Fibroblast of lung (primary cell): ENCODE data around the gene CADPS. TPM values are rescaled to one million over a fixed set of nuclear protein-coding genes. Genes with fewer than 3 reads are reported as not detected.

ENCODE experiments used
- DNase-seq, 2 donors: peaks; one replicate each; pipeline versions ENCODE4 v3.0.0 to v3.0.0-alpha.2; 2010; ENCODE audit warnings: low read depth in 2 of 2
- H2AFZ ChIP-seq: 2 replicates; pipeline ENCODE4 v1.5.1; 2012; ENCODE audit warnings: low read length, control low read depth, inconsistent platforms
- H3K27ac ChIP-seq: 2 replicates; pipeline ENCODE4 v1.5.1; 2011; ENCODE audit warnings: low read length, control low read depth; ENCODE audit not compliant: insufficient read depth
- H3K27me3 ChIP-seq: 2 replicates; pipeline ENCODE4 v1.5.1; 2011; ENCODE audit warnings: mild to moderate bottlenecking, low read length; ENCODE audit not compliant: control insufficient read depth, insufficient read depth
- H3K36me3 ChIP-seq: 2 replicates; pipeline ENCODE4 v1.5.1; 2011; ENCODE audit warnings: low read length; ENCODE audit not compliant: control insufficient read depth, insufficient read depth
- H3K4me1 ChIP-seq: 2 replicates; pipeline ENCODE4 v1.5.1; 2011; ENCODE audit warnings: low read length; ENCODE audit not compliant: control insufficient read depth, insufficient read depth; ENCODE audit errors: extremely low read depth
- H3K4me2 ChIP-seq: 2 replicates; pipeline ENCODE4 v1.5.1; 2011; ENCODE audit warnings: low read length, control low read depth; ENCODE audit not compliant: insufficient read depth; ENCODE audit errors: extremely low read depth
- H3K4me3 ChIP-seq, 4 experiments: fragments of 200-600 bp in 1 of 4; sonication (generic) in 1 of 4; replicated peaks in 1 of 4; 2 replicates each; pipeline ENCODE4 v1.5.1; 2011 to 2016; ENCODE audit warnings: low read length in 4 of 4, low read depth in 3 of 4, mild to moderate bottlenecking in 3 of 4, control low read depth in 2 of 4, inconsistent platforms in 1 of 4, mixed read lengths in 1 of 4; ENCODE audit not compliant: insufficient read depth in 1 of 4; ENCODE audit errors: control extremely low read depth in 1 of 4
- H3K79me2 ChIP-seq: 2 replicates; pipeline ENCODE4 v1.5.1; 2012; ENCODE audit warnings: mild to moderate bottlenecking, low read length, inconsistent platforms; ENCODE audit not compliant: control insufficient read depth, insufficient read depth
- H3K9ac ChIP-seq: 2 replicates; pipeline ENCODE4 v1.5.1; 2011; ENCODE audit warnings: mild to moderate bottlenecking, low read length, control low read depth; ENCODE audit not compliant: insufficient read depth
- H3K9me3 ChIP-seq: 2 replicates; pipeline ENCODE4 v1.5.1; 2012; ENCODE audit warnings: low read depth, low read length; ENCODE audit not compliant: control insufficient read depth, insufficient read depth
- H4K20me1 ChIP-seq: 2 replicates; pipeline ENCODE4 v1.5.1; 2011; ENCODE audit warnings: low read length; ENCODE audit not compliant: control insufficient read depth, insufficient read depth; ENCODE audit errors: extremely low read depth
- EZH2 ChIP-seq: IDR thresholded peaks from 2 replicates; pipeline ENCODE4 v1.5.1; 2012; ENCODE audit warnings: low read length, control low read depth, mild to moderate bottlenecking; ENCODE audit errors: missing control alignments
- polyA plus RNA-seq, 2 donors: library from polyadenylated mRNA; depleted of rRNA in 1 of 2; stranded (reverse) in 1 of 2; unstranded in 1 of 2; fragments of >200 nt; gene quantifications; 2 replicates each; pipeline ENCODE4 v1.2.1, GENCODE V29; 2011 to 2012; ENCODE audit warnings: missing spikeins in 1 of 2
- total RNA-seq: library from RNA; depleted of rRNA; stranded (reverse); fragments of >200 nt; gene quantifications from 2 replicates; pipeline ENCODE4 v1.2.1, GENCODE V29; 2014
- TF ChIP-seq, protein P1 (sequence below), 2 donors: IDR thresholded peaks in 1 of 2; conservative IDR thresholded peaks in 1 of 2; 1 replicate in 1 of 2; 2 replicates in 1 of 2; pipeline ENCODE4 v1.5.1; 2011 to 2012; ENCODE audit warnings: low read length in 2 of 2, control low read depth in 1 of 2, inconsistent platforms in 1 of 2, low read depth in 1 of 2, mild to moderate bottlenecking in 1 of 2

CADPS gene
- total and polyA plus RNA-seq, 2 donors (not counting 1 experiment from before 2014, with no cell fraction given) = 2.3 to 63.1 TPM

GRCh38 chr3:62366126-62366484, 509.1 kb downstream of the CADPS start:
- H3K27ac ChIP-seq = no peak overlapping the region
- H3K36me3 ChIP-seq = no peaks in the 10 kb centered on the region
- H3K4me1 ChIP-seq = no peaks in the 10 kb centered on the region
- no peaks in the 10 kb centered on the region for H4K20me1 ChIP-seq
- H3K79me2 ChIP-seq = no peaks in the 10 kb centered on the region
- H3K27me3 ChIP-seq = peaks cover 53% of the 10 kb centered on the region
- H2AFZ ChIP-seq = no peak overlapping the region
- no peak overlapping the region for H3K4me2 ChIP-seq
- no peaks in the 10 kb centered on the region for H3K9me3 ChIP-seq
- H3K4me3 ChIP-seq = no peak overlapping the region
- no peak overlapping the region for H3K9ac ChIP-seq
- no peak for DNase-seq
- TF ChIP-seq, protein P1, sequence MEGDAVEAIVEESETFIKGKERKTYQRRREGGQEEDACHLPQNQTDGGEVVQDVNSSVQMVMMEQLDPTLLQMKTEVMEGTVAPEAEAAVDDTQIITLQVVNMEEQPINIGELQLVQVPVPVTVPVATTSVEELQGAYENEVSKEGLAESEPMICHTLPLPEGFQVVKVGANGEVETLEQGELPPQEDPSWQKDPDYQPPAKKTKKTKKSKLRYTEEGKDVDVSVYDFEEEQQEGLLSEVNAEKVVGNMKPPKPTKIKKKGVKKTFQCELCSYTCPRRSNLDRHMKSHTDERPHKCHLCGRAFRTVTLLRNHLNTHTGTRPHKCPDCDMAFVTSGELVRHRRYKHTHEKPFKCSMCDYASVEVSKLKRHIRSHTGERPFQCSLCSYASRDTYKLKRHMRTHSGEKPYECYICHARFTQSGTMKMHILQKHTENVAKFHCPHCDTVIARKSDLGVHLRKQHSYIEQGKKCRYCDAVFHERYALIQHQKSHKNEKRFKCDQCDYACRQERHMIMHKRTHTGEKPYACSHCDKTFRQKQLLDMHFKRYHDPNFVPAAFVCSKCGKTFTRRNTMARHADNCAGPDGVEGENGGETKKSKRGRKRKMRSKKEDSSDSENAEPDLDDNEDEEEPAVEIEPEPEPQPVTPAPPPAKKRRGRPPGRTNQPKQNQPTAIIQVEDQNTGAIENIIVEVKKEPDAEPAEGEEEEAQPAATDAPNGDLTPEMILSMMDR (conservative IDR thresholded peaks at IDR 0.05 in 1 of 2, IDR thresholded peaks at IDR 0.05 in 1 of 2; ENCODE audit: low read depth in 1 of 2, low read length in 2 of 2) = no peak
- TF ChIP-seq EZH2 = no peak

GRCh38 chr3:62365391-62366125, 509.7 kb downstream of the CADPS start:
- DNase-seq = no peak
- TF ChIP-seq, protein P1 (conservative IDR thresholded peaks at IDR 0.05 in 1 of 2, IDR thresholded peaks at IDR 0.05 in 1 of 2; ENCODE audit: low read depth in 1 of 2, low read length in 2 of 2) = no peak
- no peak overlapping the region for H3K9ac ChIP-seq
- no peak overlapping the region for H3K4me2 ChIP-seq
- no peaks in the 10 kb centered on the region for H3K79me2 ChIP-seq
- H3K4me3 ChIP-seq = no peak overlapping the region
- no peaks in the 10 kb centered on the region for H3K4me1 ChIP-seq
- no peaks in the 10 kb centered on the region for H4K20me1 ChIP-seq
- no peaks in the 10 kb centered on the region for H3K9me3 ChIP-seq
- no peaks in the 10 kb centered on the region for H3K36me3 ChIP-seq
- H3K27me3 ChIP-seq = peaks cover 48% of the 10 kb centered on the region
- no peak overlapping the region for H3K27ac ChIP-seq
- H2AFZ ChIP-seq = no peak overlapping the region

DNA sequence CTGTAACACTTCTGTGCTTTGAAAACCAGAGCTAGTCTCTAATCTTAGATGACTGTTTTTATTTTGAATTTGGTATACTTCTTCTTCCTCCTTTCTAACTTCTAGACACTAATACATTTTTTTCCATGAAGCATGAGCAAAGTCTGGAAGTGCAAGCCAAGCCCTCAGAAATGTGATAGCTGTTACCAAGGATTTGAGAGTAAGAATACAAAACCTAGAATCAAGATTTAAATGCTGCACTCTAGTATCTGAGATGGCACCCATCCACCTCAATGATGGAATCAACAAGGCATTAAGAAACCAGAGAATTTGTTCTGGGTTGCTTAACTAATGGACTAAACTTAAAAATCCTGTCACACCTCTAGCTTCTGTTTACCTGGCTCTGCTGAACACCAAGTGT, 511.0 kb downstream of the CADPS start:
- DNase-seq = no peak
- Histone ChIP-seq H3K4me3 (no peak overlapping the region), H3K9ac (no peak overlapping the region), H3K36me3 (no peaks in the 10 kb centered on the region), H3K9me3 (no peaks in the 10 kb centered on the region), H3K4me1 (no peaks in the 10 kb centered on the region), H2AFZ (no peak overlapping the region), H3K27me3 (peaks cover 34% of the 10 kb centered on the region), H4K20me1 (no peaks in the 10 kb centered on the region), H3K79me2 (no peaks in the 10 kb centered on the region), H3K4me2 (no peak overlapping the region), H3K27ac (no peak overlapping the region)
- TF ChIP-seq, protein P1 (conservative IDR thresholded peaks at IDR 0.05 in 1 of 2, IDR thresholded peaks at IDR 0.05 in 1 of 2; ENCODE audit: low read depth in 1 of 2, low read length in 2 of 2) = no peak
- no peak for TF ChIP-seq EZH2
